HepG2 (cell line): ENCODE results near the gene TMEM79. TPM values are rescaled to one million over a fixed set of nuclear protein-coding genes. Genes with fewer than 3 reads are reported as not detected.

Experiments
- BCL6 ChIP-seq: IDR thresholded peaks from 2 replicates; pipeline ENCODE4 v1.6.1; 2016; ENCODE audit warnings: missing genetic modification reagents, missing compliant biosample characterization
- CEBPZ ChIP-seq: IDR thresholded peaks from 2 replicates; pipeline ENCODE4 v1.6.1; 2012; ENCODE audit warnings: low read length, improper control_type of control experiment
- DPF2 ChIP-seq: sonication (generic); formaldehyde crosslinking; IDR thresholded peaks from 2 replicates; pipeline ENCODE4 v1.4.0; 2020; ENCODE audit warnings: mild to moderate bottlenecking, low read depth, missing genetic modification reagents, borderline replicate concordance
- GMEB1 ChIP-seq: sonication (generic); formaldehyde crosslinking; IDR thresholded peaks from 2 replicates; pipeline ENCODE4 v1.5.1; 2020; ENCODE audit warnings: missing genetic modification reagents, mild to moderate bottlenecking, borderline replicate concordance
- HNRNPL ChIP-seq: fragments of 200-400 bp; formaldehyde crosslinking; IDR thresholded peaks from 2 replicates; pipeline ENCODE4 v1.6.1; 2017; ENCODE audit warnings: mild to moderate bottlenecking, low read depth, low read length
- KAT2B ChIP-seq: fragments of 150-350 bp; IDR thresholded peaks from 2 replicates; pipeline ENCODE4 v1.6.1; 2014; ENCODE audit warnings: low read depth, low read length, borderline replicate concordance
- KDM3A ChIP-seq: IDR thresholded peaks from 2 replicates; pipeline ENCODE4 v1.6.1; 2018; ENCODE audit warnings: low read depth, missing compliant biosample characterization
- KDM6A ChIP-seq: IDR thresholded peaks from 2 replicates; pipeline ENCODE4 v1.6.1; 2016; ENCODE audit warnings: low read depth
- MAFF ChIP-seq: IDR thresholded peaks from 2 replicates; pipeline ENCODE4 v1.6.1; 2011; ENCODE audit warnings: low read depth, low read length, improper control_type of control experiment
- ZBTB21 ChIP-seq: sonication (generic); formaldehyde crosslinking; IDR thresholded peaks from 2 replicates; pipeline ENCODE4 v1.4.0; 2020; ENCODE audit warnings: missing genetic modification reagents
- ZBTB25 ChIP-seq: IDR thresholded peaks from 2 replicates; pipeline ENCODE4 v1.6.1; 2018; ENCODE audit warnings: missing genetic modification reagents
- ZBTB26 ChIP-seq: IDR thresholded peaks from 2 replicates; pipeline ENCODE4 v1.6.1; 2016; ENCODE audit warnings: missing compliant biosample characterization, missing genetic modification reagents, borderline replicate concordance
- ZFAT ChIP-seq: sonication (generic); formaldehyde crosslinking; conservative IDR thresholded peaks from 2 replicates; pipeline ENCODE4 v1.8.1; 2023; ENCODE audit warnings: missing genetic modification reagents, inconsistent platforms
- ZMAT3 ChIP-seq: sonication (generic); formaldehyde crosslinking; conservative IDR thresholded peaks from 2 replicates; pipeline ENCODE4 v1.7.0; 2021; ENCODE audit warnings: missing genetic modification reagents
- ZNF468 ChIP-seq: sonication (generic); formaldehyde crosslinking; IDR thresholded peaks from 2 replicates; pipeline ENCODE4 v1.8.0; 2022; ENCODE audit warnings: mild to moderate bottlenecking, moderate library complexity, missing genetic modification reagents
- ZNF652 ChIP-seq: IDR thresholded peaks from 2 replicates; pipeline ENCODE4 v1.6.1; 2016; ENCODE audit warnings: low read depth, borderline replicate concordance
- ZNF720 ChIP-seq: sonication (generic); formaldehyde crosslinking; IDR thresholded peaks from 2 replicates; pipeline ENCODE4 v1.4.0; 2020; ENCODE audit warnings: missing genetic modification reagents
- ZNF737 ChIP-seq: sonication (generic); formaldehyde crosslinking; IDR thresholded peaks from 2 replicates; pipeline ENCODE4 v1.5.0; 2020; ENCODE audit warnings: missing genetic modification reagents, mild to moderate bottlenecking, borderline replicate concordance
- ZNF839 ChIP-seq: sonication (generic); formaldehyde crosslinking; IDR thresholded peaks from 2 replicates; pipeline ENCODE4 v1.4.0; 2020; ENCODE audit warnings: missing genetic modification reagents, mild to moderate bottlenecking, borderline replicate concordance
- ZSCAN31 ChIP-seq: sonication (generic); formaldehyde crosslinking; IDR thresholded peaks from 2 replicates; pipeline ENCODE4 v1.5.0; 2020; ENCODE audit warnings: low read depth, mild to moderate bottlenecking, missing genetic modification reagents
- ZSCAN5A ChIP-seq: sonication (generic); formaldehyde crosslinking; IDR thresholded peaks from 2 replicates; pipeline ENCODE4 v1.8.0; 2022; ENCODE audit warnings: mild to moderate bottlenecking, missing genetic modification reagents, borderline replicate concordance
- polyA plus RNA-seq, 8 experiments: library from polyadenylated mRNA; depleted of rRNA in 3 of 8; stranded (reverse) in 7 of 8; unstranded in 1 of 8; fragments of >200 nt; fragmentation: Illumina TruSeq in 4 of 8; extraction: Trizol in 4 of 8; gene quantifications; 2 replicates each; pipeline versions ENCODE4 v1.2.1 to v1.2.3, GENCODE V29; 2011 to 2016; ENCODE audit warnings: low read depth in 4 of 8, missing spikeins in 1 of 8, mixed read lengths in 1 of 8; ENCODE audit not compliant: insufficient read depth in 1 of 8
- total RNA-seq, 5 experiments: library from RNA; depleted of rRNA; stranded (reverse); fragments of >200 nt; fragmentation: Illumina TruSeq; extraction: Trizol; gene quantifications; 2 replicates each; pipeline ENCODE4 v1.2.3, GENCODE V29; 2016; ENCODE audit warnings: low read depth in 1 of 5

The TMEM79 gene
- total and polyA plus RNA-seq, 2 of the 13 experiments (the other 11 are each of a cell fraction or from before 2014, with no cell fraction given) = 1.2 to 1.9 TPM

GRCh38 chr1:156282479-156283222 is 1.5 kb upstream of the TMEM79 start, which contains the start of gene SMG5 (continued):
- TF ChIP-seq ZBTB26 (CRISPR knock-in tag) (peak; percentile 27; the same call in 1 of the 2 replicates), ZNF839 (CRISPR knock-in tag) (0 out of 2 replicates have a peak, but pooled peaks have one; percentile 27), MAFF (no peak), CEBPZ (no peak), ZSCAN5A (no peak), ZBTB25 (CRISPR knock-in tag) (peak; percentile 96), ZMAT3 (CRISPR knock-in tag) (peak; percentile 81; the same call in 1 of the 2 replicates), ZSCAN31 (CRISPR knock-in tag) (peak; percentile 86; the same call in 1 of the 2 replicates), KDM3A (CRISPR knock-in tag) (peak; percentile 76), ZNF720 (CRISPR knock-in tag) (no peak), ZNF737 (no peak), ZNF468 (no peak), BCL6 (peak; percentile 42; the same call in 1 of the 2 replicates), DPF2 (no peak), ZFAT (no peak), KAT2B (no peak), ZNF652 (peak; percentile 40; the same call in 1 of the 2 replicates), ZBTB21 (CRISPR knock-in tag) (peak; percentile 54; the same call in 1 of the 2 replicates), GMEB1 (CRISPR knock-in tag) (peak; percentile 75), HNRNPL (no peak), KDM6A (no peak)
